ENCODE results near the gene PRDM16.

PRDM16 gene

DNA sequence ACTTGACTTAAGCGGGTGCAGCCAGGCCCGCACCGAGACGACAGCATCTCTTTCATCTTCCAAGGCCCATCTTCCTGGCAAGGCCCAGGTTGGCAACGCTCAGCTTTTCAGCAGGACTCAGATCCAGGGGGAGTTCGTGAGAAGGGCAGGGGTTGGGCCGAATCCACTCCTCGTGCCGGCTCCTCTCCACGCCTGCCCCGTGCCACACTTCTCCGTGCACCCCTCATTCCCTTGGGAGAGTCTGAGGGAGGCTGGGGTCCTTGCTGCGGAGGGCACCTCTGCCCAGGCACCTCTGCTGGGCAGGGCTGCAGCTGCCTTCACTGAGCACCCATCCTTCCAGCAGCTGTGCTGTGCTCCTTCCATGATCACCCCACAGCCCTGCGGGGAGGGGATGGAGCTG lies 22.3 kb downstream of the PRDM16 start:
- DNase-seq = no peak
- Histone ChIP-seq H3K4me2 (ENCODE audit: low read length, poor library complexity, severe bottlenecking) (no peak overlapping the region), H3K79me1 (replicated peaks; ENCODE audit: low read length, poor library complexity, severe bottlenecking) (no peaks in the 10 kb centered on the region), H4K91ac (ENCODE audit: low read length) (no peak overlapping the region), H2BK15ac (ENCODE audit: low read depth, poor library complexity, severe bottlenecking) (no peak overlapping the region), H4K8ac (ENCODE audit: low read length) (no peak overlapping the region), H2BK5ac (ENCODE audit: low read depth, low read length, poor library complexity, severe bottlenecking) (no peak overlapping the region), H3K27me3 (ENCODE audit: control insufficient read depth in 1 of 2, insufficient read depth in 1 of 2, low read length in 2 of 2) (peaks cover 0 to 40% of the 10 kb centered on the region in 2 experiments), H2AK5ac (ENCODE audit: low read length, severe bottlenecking) (no peak overlapping the region), H2BK120ac (ENCODE audit: low read depth, low read length) (no peak overlapping the region), H3K4me3 (ENCODE audit: insufficient read depth in 1 of 2, low read depth in 1 of 2, low read length in 2 of 2) (no peak overlapping the region), H2AFZ (ENCODE audit: low read depth, low read length) (no peak overlapping the region), H3K27ac (ENCODE audit: low read length, poor library complexity, severe bottlenecking) (no peak overlapping the region), H3K23ac (ENCODE audit: low read length in 2 of 2) (no peak overlapping the region), H3K18ac (ENCODE audit: low read depth in 1 of 2, low read length in 2 of 2) (no peak overlapping the region), H2BK12ac (ENCODE audit: low read length in 2 of 2) (no peak overlapping the region), H3K4ac (ENCODE audit: low read depth in 1 of 2, low read length in 2 of 2) (no peak overlapping the region), H3K36me3 (ENCODE audit: control insufficient read depth in 1 of 2, insufficient read depth in 2 of 2, low read depth in 1 of 2, low read length in 2 of 2) (no peaks in the 10 kb centered on the region), H3K9me3 (ENCODE audit: control insufficient read depth, low read length) (no peaks in the 10 kb centered on the region), H3K14ac (ENCODE audit: low read length in 2 of 2) (no peak overlapping the region), H3K4me1 (ENCODE audit: control insufficient read depth, insufficient read depth, low read depth, low read length) (no peaks in the 10 kb centered on the region), H3K9ac (ENCODE audit: low read length) (no peak overlapping the region)
- WGBS = 93% methylated on average over 14 of the region's 14 CpGs

DNA sequence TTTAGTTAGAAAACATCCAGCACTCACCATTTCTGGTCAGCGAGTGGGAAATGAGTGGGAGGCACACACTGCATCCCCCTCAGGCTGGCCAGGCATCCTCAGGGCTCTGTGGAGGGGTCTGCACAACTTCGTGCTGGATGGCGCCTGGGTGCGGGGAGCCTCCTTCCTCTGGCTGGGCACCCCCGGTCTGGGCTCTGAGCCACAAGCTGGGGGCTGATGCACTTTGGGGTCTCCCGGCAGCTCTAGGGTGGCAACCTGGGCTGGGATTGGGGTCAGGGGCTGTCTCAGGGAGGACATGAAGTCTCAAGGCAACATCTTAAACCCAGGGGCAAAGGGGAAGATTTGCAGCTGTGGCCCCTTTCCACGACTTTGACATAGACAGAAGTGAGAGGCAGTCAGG lies 23.5 kb downstream of the PRDM16 start:
- no peaks in the 10 kb centered on the region for H3K4me1 ChIP-seq (ENCODE audit: control insufficient read depth, insufficient read depth, low read depth, low read length)
- H4K91ac ChIP-seq (ENCODE audit: low read length) = no peak overlapping the region
- no peak overlapping the region for H3K23ac ChIP-seq (ENCODE audit: low read length in 2 of 2)
- no peak overlapping the region for H2BK12ac ChIP-seq (ENCODE audit: low read length in 2 of 2)
- H2BK15ac ChIP-seq (ENCODE audit: low read depth, poor library complexity, severe bottlenecking) = no peak overlapping the region
- H3K79me1 ChIP-seq (replicated peaks; ENCODE audit: low read length, poor library complexity, severe bottlenecking) = no peaks in the 10 kb centered on the region
- H4K8ac ChIP-seq (ENCODE audit: low read length) = no peak overlapping the region
- H3K18ac ChIP-seq (ENCODE audit: low read depth in 1 of 2, low read length in 2 of 2) = no peak overlapping the region
- H2AK5ac ChIP-seq (ENCODE audit: low read length, severe bottlenecking) = no peak overlapping the region
- H3K9ac ChIP-seq (ENCODE audit: low read length) = no peak overlapping the region
- H2AFZ ChIP-seq (ENCODE audit: low read depth, low read length) = no peak overlapping the region
- 92% methylated on average over 7 of the region's 7 CpGs for WGBS
- no peak overlapping the region for H2BK5ac ChIP-seq (ENCODE audit: low read depth, low read length, poor library complexity, severe bottlenecking)
- H3K14ac ChIP-seq (ENCODE audit: low read length in 2 of 2) = no peak overlapping the region
- no peak overlapping the region for H2BK120ac ChIP-seq (ENCODE audit: low read depth, low read length)
- H3K4ac ChIP-seq (ENCODE audit: low read depth in 1 of 2, low read length in 2 of 2) = no peak overlapping the region
- H3K4me2 ChIP-seq (ENCODE audit: low read length, poor library complexity, severe bottlenecking) = no peak overlapping the region
- no peaks in the 10 kb centered on the region for H3K36me3 ChIP-seq (ENCODE audit: control insufficient read depth in 1 of 2, insufficient read depth in 2 of 2, low read depth in 1 of 2, low read length in 2 of 2)
- H3K4me3 ChIP-seq (ENCODE audit: insufficient read depth in 1 of 2, low read depth in 1 of 2, low read length in 2 of 2) = no peak overlapping the region
- no peak for DNase-seq
- peaks cover 0 to 44% of the 10 kb centered on the region in 2 experiments for H3K27me3 ChIP-seq (ENCODE audit: control insufficient read depth in 1 of 2, insufficient read depth in 1 of 2, low read length in 2 of 2)
- no peak overlapping the region for H3K27ac ChIP-seq (ENCODE audit: low read length, poor library complexity, severe bottlenecking)
- H3K9me3 ChIP-seq (ENCODE audit: control insufficient read depth, low read length) = no peaks in the 10 kb centered on the region

DNA sequence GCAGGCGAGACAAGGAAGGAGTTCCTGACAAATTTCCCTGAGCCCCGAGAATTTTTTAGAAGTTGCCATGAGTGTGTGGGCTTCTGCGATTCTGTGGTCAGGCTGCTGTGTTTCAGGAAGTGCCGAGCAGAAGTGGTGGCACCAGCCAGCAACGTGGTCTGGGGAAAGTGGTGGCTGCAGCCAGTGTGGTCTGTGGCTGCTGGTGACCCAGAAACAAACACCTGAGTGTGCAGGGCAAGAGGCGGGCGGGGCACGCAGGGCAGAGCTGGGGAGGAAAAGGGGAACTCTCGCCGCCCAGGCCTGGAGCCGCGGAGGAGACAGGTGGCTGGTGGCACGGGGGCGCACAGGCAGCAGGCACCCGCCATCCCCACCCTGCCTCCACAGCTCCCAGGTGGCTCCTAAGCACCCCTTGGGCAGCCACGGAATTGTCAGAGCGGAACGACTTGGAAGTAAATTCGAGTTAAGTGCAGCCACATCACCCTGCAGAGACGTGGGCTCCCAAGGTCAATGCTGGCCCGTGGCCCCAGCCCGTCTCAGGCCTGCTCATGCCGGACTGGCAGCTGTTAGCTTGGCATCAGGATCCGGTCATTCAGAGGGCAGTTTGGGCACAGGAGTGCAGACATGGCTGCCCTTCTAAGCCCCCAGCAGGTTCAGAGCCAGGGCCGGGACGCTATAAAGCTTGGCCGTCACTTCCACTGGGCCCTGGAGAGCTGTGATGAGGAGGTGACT lies 25.1 kb downstream of the PRDM16 start:
- Histone ChIP-seq H3K9me3 (ENCODE audit: control insufficient read depth, low read length) (no peaks in the 10 kb centered on the region), H3K79me1 (replicated peaks; ENCODE audit: low read length, poor library complexity, severe bottlenecking) (no peaks in the 10 kb centered on the region), H3K4me1 (ENCODE audit: control insufficient read depth, insufficient read depth, low read depth, low read length) (no peaks in the 10 kb centered on the region), H2BK120ac (ENCODE audit: low read depth, low read length) (no peak overlapping the region), H3K27ac (ENCODE audit: low read length, poor library complexity, severe bottlenecking) (no peak overlapping the region), H3K27me3 (ENCODE audit: control insufficient read depth in 1 of 2, insufficient read depth in 1 of 2, low read length in 2 of 2) (peaks cover 0 to 39% of the 10 kb centered on the region in 2 experiments), H4K91ac (ENCODE audit: low read length) (no peak overlapping the region), H2BK5ac (ENCODE audit: low read depth, low read length, poor library complexity, severe bottlenecking) (no peak overlapping the region), H3K4ac (ENCODE audit: low read depth in 1 of 2, low read length in 2 of 2) (no peak overlapping the region), H3K14ac (ENCODE audit: low read length in 2 of 2) (no peak overlapping the region), H3K4me3 (ENCODE audit: insufficient read depth in 1 of 2, low read depth in 1 of 2, low read length in 2 of 2) (no peak overlapping the region), H3K23ac (ENCODE audit: low read length in 2 of 2) (no peak overlapping the region), H4K8ac (ENCODE audit: low read length) (no peak overlapping the region), H2BK12ac (ENCODE audit: low read length in 2 of 2) (no peak overlapping the region), H3K4me2 (ENCODE audit: low read length, poor library complexity, severe bottlenecking) (no peak overlapping the region), H3K36me3 (ENCODE audit: control insufficient read depth in 1 of 2, insufficient read depth in 2 of 2, low read depth in 1 of 2, low read length in 2 of 2) (no peaks in the 10 kb centered on the region), H2AFZ (ENCODE audit: low read depth, low read length) (no peak overlapping the region), H3K9ac (ENCODE audit: low read length) (no peak overlapping the region), H3K18ac (ENCODE audit: low read depth in 1 of 2, low read length in 2 of 2) (no peak overlapping the region), H2AK5ac (ENCODE audit: low read length, severe bottlenecking) (no peak overlapping the region), H2BK15ac (ENCODE audit: low read depth, poor library complexity, severe bottlenecking) (no peak overlapping the region)
- WGBS = 88% methylated on average over 27 of the region's 27 CpGs
- no peak for DNase-seq

DNA sequence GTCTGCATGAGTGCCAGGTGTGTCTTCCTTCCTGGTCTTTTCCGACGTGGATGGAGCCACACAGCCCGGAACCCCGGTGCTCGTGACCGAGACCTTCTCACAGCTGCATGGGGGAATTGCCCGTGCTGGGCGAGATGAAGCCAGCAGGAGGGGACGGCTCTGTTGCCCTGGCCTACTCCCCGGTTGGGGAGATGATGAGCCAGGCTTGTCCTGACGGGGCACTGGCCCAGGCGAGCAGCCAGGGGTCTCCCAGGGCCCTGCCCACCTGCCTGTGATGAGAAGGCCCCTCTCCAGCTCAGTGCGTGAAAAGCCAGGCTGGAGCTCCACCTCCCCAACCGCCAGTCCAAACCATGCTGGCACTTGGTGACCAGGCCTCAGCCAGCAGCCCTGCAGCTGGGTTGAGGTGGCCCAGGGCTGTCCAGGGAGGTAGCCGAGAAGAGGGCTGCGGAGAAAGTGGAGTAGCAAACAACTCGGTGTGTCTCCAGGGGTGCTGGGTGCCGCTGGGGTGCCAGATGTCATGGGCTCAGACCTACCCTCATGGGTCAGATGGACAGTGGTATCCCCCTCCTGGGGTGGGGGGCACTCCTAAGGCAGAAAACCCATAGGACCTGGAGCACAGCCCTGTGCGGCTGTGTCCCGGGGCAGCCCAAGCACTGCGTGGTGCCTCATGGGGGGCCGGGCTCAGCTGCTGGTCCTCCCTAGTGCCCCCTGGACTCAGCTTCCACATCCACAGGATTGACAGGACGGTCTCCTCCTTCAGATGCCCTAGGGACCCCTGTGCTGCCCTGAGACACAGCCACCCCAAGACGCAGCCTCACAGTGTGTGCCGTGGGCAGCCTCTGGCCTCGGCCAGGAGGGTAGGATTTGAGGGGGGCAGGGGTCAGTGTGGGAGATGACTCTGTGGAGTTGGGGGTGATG lies 26.1 kb downstream of the PRDM16 start:
- no peak overlapping the region for H2BK12ac ChIP-seq (ENCODE audit: low read length in 2 of 2)
- H4K91ac ChIP-seq (ENCODE audit: low read length) = peak overlapping the region; percentile 3
- H3K36me3 ChIP-seq (ENCODE audit: control insufficient read depth in 1 of 2, insufficient read depth in 2 of 2, low read depth in 1 of 2, low read length in 2 of 2) = no peaks in the 10 kb centered on the region
- H3K4me1 ChIP-seq (ENCODE audit: control insufficient read depth, insufficient read depth, low read depth, low read length) = no peaks in the 10 kb centered on the region
- no peak overlapping the region for H3K4ac ChIP-seq (ENCODE audit: low read depth in 1 of 2, low read length in 2 of 2)
- H3K79me1 ChIP-seq (replicated peaks; ENCODE audit: low read length, poor library complexity, severe bottlenecking) = no peaks in the 10 kb centered on the region
- no peak overlapping the region for H3K27ac ChIP-seq (ENCODE audit: low read length, poor library complexity, severe bottlenecking)
- H4K8ac ChIP-seq (ENCODE audit: low read length) = no peak overlapping the region
- H3K4me3 ChIP-seq (ENCODE audit: insufficient read depth in 1 of 2, low read depth in 1 of 2, low read length in 2 of 2) = peak overlapping the region in 1 of 2 experiments; percentile 23
- H2BK5ac ChIP-seq (ENCODE audit: low read depth, low read length, poor library complexity, severe bottlenecking) = no peak overlapping the region
- H3K18ac ChIP-seq (ENCODE audit: low read depth in 1 of 2, low read length in 2 of 2) = no peak overlapping the region
- H3K9me3 ChIP-seq (ENCODE audit: control insufficient read depth, low read length) = no peaks in the 10 kb centered on the region
- H2AFZ ChIP-seq (ENCODE audit: low read depth, low read length) = no peak overlapping the region
- H2AK5ac ChIP-seq (ENCODE audit: low read length, severe bottlenecking) = no peak overlapping the region
- peaks cover 0 to 40% of the 10 kb centered on the region in 2 experiments for H3K27me3 ChIP-seq (ENCODE audit: control insufficient read depth in 1 of 2, insufficient read depth in 1 of 2, low read length in 2 of 2)
- no peak overlapping the region for H3K9ac ChIP-seq (ENCODE audit: low read length)
- H3K14ac ChIP-seq (ENCODE audit: low read length in 2 of 2) = no peak overlapping the region
- no peak overlapping the region for H2BK15ac ChIP-seq (ENCODE audit: low read depth, poor library complexity, severe bottlenecking)
- no peak overlapping the region for H2BK120ac ChIP-seq (ENCODE audit: low read depth, low read length)
- no peak overlapping the region for H3K4me2 ChIP-seq (ENCODE audit: low read length, poor library complexity, severe bottlenecking)
- DNase-seq = no peak
- no peak overlapping the region for H3K23ac ChIP-seq (ENCODE audit: low read length in 2 of 2)
- WGBS = 81% methylated on average over 26 of the region's 26 CpGs
